HepG2 (cell line): ENCODE measurements around the gene MCU.

ENCODE experiments used
- FOXM1 ChIP-seq: sonication (generic); formaldehyde crosslinking; IDR thresholded peaks from 2 replicates; pipeline ENCODE4 v1.5.0; 2020; ENCODE audit warnings: missing genetic modification reagents
- HNRNPK ChIP-seq: fragments of 200-400 bp; formaldehyde crosslinking; IDR thresholded peaks from 2 replicates; pipeline ENCODE4 v1.6.1; 2018; ENCODE audit warnings: low read length, low read depth, moderate library complexity, mild to moderate bottlenecking; ENCODE audit not compliant: poor library complexity, severe bottlenecking
- PCBP1 ChIP-seq: fragments of 200-400 bp; formaldehyde crosslinking; IDR thresholded peaks from 2 replicates; pipeline ENCODE4 v1.6.1; 2017; ENCODE audit warnings: mild to moderate bottlenecking, low read depth, low read length, borderline replicate concordance
- POLR2AphosphoS5 ChIP-seq: IDR thresholded peaks from 2 replicates; pipeline ENCODE4 v1.6.1; 2012; ENCODE audit warnings: low read depth, low read length
- RAD21 ChIP-seq: fragments of 450-650 bp; formaldehyde crosslinking; IDR thresholded peaks from 2 replicates; pipeline ENCODE4 v1.5.0; 2020; ENCODE audit warnings: mild to moderate bottlenecking
- THAP9 ChIP-seq: sonication (generic); formaldehyde crosslinking; IDR thresholded peaks from 2 replicates; pipeline ENCODE4; 2020; ENCODE audit warnings: missing genetic modification reagents, mild to moderate bottlenecking, borderline replicate concordance
- ZBTB40 ChIP-seq, 2 experiments: fragments of 450-650 bp in 1 of 2; sonication (generic) in 1 of 2; formaldehyde crosslinking in 1 of 2; IDR thresholded peaks; 2 replicates each; pipeline versions ENCODE4 v1.6.1 to v1.8.0; 2016 to 2022; ENCODE audit warnings: antibody characterized with exemption in 1 of 2, mild to moderate bottlenecking in 1 of 2, missing genetic modification reagents in 1 of 2
- ZKSCAN5 ChIP-seq: sonication (generic); formaldehyde crosslinking; IDR thresholded peaks from 2 replicates; pipeline ENCODE4 v1.5.1; 2020; ENCODE audit warnings: mild to moderate bottlenecking, missing genetic modification reagents
- ZNF224 ChIP-seq: sonication (generic); formaldehyde crosslinking; IDR thresholded peaks from 2 replicates; pipeline ENCODE4 v1.5.0; 2020; ENCODE audit warnings: mild to moderate bottlenecking, missing genetic modification reagents
- TF ChIP-seq, protein P1 (sequence below): sonication (generic); formaldehyde crosslinking; IDR thresholded peaks from 2 replicates; pipeline ENCODE4 v1.5.0; 2020; ENCODE audit warnings: mild to moderate bottlenecking, missing genetic modification reagents, moderate library complexity

- no peak for TF ChIP-seq RAD21 (CRISPR knock-in tag)
- TF ChIP-seq FOXM1: no peak
- TF ChIP-seq ZBTB40 (IDR thresholded peaks at IDR 0.05): no peak
- TF ChIP-seq ZBTB40 (CRISPR knock-in tag; IDR thresholded peaks at IDR 0.05): no peak
- TF ChIP-seq POLR2AphosphoS5: no peak
- no peak for TF ChIP-seq ZKSCAN5 (CRISPR knock-in tag)
- TF ChIP-seq, protein P1, sequence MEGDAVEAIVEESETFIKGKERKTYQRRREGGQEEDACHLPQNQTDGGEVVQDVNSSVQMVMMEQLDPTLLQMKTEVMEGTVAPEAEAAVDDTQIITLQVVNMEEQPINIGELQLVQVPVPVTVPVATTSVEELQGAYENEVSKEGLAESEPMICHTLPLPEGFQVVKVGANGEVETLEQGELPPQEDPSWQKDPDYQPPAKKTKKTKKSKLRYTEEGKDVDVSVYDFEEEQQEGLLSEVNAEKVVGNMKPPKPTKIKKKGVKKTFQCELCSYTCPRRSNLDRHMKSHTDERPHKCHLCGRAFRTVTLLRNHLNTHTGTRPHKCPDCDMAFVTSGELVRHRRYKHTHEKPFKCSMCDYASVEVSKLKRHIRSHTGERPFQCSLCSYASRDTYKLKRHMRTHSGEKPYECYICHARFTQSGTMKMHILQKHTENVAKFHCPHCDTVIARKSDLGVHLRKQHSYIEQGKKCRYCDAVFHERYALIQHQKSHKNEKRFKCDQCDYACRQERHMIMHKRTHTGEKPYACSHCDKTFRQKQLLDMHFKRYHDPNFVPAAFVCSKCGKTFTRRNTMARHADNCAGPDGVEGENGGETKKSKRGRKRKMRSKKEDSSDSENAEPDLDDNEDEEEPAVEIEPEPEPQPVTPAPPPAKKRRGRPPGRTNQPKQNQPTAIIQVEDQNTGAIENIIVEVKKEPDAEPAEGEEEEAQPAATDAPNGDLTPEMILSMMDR: no peak
- no peak for TF ChIP-seq PCBP1
- TF ChIP-seq ZNF224 (CRISPR knock-in tag): no peak
- TF ChIP-seq HNRNPK: no peak
- TF ChIP-seq THAP9: no peak
Measured at GRCh38 chr10:72690071-72690755, 1.7 kb upstream of the MCU start.
